Fibroblast of skin of abdomen (primary cell): ENCODE measurements around the gene GABRB1.

ENCODE experiments used
- DNase-seq: peaks from one replicate; pipeline ENCODE4 v3.0.0-alpha.2; 2013

The GABRB1 gene

DNA sequence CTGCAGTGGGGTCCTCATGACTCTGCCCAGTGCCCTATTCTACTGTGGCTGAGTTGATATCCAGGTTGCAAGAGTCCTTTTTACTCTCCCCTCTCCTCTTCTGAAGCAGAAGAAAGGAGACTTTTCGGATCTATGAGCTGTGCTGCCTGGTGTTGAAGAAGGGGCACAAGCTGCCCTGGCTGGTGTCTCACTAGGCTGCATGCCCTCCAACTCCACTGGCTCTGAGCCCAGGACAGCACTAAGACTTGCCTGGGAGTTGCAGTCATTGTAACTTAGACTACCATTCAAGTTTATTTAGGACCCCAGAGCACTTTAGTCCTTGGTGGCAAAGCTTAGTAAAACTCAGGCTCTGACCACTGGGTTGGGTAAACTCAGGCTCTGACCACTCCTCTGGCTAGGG is 89.4 kb downstream of the GABRB1 start:
- no peak for DNase-seq

DNA sequence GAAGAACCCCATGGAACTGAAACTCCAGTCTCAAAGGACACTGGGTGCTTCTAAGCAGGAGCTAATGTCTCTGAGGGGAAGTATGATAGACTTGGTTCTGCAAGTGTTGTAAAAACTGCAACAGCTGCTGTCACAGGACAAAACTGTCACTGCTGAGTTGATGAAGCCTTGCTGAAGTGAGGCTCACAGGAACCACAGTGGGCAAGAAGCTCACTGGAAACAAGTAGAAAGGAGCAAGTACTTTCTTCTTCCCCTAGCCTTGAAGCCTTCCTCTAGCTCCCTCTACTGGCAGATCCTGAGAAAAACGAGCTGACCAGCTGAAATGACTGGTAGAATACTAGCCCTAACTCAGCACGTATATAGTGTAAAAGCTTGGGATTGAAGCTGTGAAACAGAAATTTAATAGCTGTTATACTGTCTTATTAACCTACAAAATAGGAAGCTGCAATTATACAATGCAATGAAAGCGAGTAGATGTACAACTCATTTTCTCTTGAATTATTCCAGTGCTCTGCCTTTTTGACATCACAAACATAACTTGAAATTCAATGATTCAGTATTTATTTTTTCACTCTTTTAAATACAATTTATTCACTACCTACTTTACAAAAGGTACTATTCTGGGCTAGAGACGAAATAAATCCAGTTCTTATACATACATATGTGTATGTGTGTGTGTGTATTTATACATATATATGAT is 91.4 kb downstream of the GABRB1 start:
- peak; percentile 70 for DNase-seq

DNA sequence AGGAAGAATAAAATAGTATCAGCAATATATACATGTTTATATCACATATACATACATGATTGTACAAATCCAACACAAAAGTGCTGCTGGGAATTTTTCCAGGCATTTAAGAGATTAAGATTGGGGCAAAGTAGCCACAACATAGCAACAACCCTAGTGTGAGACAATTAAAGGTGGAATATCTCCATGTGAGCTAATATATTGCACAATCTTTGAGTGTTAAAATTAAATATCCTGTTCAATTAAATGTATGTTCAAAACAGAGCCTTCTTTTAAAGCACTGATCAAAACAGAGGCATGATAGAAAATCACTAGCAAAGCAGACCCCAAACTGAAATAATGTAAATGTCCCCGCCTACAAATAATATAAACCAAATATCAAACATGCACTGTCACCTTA is 97.6 kb downstream of the GABRB1 start:
- DNase-seq = no peak

DNA sequence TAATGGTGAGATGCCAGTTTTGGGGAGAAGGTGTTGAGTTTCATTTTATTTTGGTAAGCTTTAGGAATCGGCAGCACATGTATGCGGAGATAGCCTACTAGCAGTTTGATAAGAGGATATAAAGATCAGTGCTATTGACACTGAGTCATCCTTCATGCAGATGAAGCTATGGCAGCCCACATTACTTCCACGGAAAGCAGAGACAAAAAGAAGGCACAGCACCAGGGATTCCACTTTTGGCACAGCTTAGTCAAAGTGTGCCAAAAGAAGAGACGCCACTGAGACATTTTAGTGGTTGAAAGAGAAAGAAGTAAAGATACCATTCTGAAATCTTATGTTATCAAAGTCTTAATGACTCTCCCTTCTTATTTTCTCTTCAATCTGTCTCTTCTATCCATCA is 103.8 kb downstream of the GABRB1 start:
- DNase-seq = no peak

DNA sequence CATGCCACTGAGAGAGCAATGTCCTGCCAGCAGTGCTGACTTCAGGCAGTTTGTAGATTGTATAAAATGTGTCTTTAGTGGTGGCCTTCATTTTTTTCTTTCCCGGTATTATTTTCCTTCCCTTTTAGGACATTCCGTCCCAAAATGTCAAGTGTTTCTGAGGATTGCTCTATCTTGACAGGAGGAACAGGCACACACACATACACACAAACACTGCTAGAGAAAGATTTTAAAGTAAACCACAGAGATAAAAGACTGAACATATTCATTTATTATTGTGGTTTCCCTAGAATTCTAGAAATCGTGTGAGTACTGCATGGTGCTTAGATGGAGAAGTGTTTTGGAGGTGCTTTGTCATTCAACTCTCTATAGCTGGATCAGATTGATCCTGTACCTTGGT is 111.9 kb downstream of the GABRB1 start:
- DNase-seq = no peak

DNA sequence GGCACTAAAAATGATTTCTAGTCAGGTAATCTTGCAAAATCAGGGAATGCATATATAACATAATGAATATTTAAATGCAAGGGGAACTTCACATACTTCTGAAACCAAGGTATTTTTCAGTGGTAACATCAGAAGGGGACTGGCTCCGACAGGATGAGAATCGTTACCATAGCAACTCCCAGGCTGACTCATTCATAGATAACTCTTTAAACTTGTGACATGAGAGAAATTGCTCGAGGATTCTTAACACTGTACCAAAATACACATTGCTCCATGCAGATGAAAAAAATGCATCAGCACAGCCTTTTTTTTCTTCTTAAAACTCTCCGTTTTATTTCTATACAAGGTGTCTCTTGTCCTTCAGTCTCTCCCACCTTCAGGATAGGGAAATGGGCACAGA is 114.3 kb downstream of the GABRB1 start:
- DNase-seq = peak; percentile 79

DNA sequence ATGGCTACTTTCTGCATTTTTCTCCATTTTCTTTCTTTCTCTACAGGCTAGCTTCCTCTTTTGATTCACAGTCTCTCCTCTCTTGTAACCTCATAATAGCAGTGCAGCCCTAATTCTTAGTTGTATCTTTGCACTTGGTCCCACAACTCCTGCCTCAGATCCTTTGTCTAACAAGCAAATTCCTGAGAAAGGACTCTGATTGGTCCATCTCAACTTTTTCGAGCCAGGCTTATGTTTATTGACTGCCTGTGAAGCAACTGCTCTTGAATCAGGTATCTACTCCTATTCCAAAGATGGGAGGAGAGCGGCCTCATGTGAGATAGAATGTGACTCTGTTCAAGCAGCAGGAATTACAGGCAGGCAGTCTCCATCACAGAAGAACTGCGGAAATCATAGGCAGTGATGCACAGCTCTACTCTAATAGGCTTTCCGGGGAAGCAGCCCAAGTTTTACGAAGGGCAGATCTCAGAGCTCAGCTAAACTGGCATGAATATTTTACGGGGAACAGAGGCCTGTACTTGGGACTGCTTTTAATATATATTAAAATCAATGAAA is 123.5 kb downstream of the GABRB1 start:
- no peak for DNase-seq

DNA sequence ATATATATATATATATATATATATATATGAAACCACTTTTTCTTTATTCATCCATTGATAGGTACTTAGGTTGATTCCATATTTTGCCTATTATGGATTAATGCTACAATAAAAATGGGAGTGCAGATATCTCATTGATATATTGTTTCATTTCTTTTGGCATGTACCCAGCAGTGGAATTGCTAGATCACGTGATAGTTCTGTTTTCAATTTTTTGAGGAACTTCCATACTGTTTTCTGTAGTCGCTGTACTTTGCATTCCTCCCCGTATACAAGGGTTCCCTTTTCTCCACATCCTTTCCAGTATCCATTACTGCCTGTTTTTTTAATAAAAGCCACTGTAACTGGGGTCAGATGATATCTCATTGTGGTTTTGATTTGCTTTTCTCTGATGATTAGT is 124.6 kb downstream of the GABRB1 start:
- no peak for DNase-seq

DNA sequence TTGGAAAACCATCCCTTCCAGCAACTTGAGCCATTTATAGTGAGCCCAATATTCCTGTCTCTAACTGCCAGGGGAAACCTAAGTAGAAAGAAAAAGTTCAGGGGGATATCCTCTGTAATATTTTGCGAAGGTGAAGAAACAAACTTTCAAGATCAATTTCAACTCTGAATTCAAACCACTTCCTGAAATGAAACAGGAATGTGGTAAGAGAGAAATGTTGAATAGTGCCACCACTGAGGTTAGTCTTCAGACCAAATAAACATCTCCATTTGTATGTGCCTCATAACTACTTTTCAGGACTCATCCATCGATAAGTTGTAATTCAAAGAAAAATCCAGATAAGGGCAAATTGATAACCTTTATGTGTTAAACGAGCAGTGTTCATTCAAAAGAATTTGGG is 128.7 kb downstream of the GABRB1 start:
- no peak for DNase-seq

DNA sequence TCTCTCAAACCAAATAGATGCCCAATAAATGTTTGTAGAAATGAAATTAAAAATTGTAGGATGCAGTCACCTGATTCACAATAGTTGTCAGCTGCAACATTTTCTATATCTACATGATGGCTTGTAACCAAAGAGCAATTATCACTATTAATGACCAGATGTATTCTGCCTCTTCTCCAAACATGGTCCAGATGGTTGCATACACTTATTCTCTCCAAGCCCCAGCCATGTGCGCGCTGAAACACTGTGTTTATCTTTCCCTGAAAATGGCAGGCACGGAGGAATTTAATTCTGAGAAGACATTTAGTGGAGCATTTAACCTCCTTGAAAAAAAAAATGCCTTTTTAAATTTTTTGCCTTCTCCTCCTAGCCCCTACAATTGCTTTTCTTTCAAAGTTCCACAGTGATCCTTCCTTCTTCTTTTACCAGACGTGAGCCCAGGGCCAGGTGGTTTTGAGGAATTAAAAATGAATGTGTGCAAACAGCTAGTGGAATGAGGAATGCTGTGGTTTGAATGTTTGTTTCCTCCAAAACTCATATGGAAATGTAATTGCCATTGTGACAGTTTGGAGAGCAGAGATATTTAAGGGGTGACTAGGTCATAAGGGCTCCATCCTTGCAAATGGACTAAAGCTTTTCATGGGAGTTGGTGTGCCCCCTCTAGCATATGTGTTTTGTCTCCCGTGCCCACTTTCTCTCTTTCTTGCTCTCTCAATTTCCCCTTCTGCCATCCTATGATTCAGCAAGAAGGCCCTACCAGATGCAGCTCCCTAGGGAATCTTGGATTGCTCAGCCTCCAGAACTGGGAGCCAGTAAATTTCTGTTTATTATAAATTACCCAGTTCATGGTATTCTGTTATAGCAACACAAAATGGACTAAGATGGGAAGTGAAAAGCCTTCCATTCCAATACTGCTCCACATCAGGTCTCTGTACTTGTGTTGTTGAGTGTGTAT is 136.0 kb downstream of the GABRB1 start:
- DNase-seq = peak; percentile 23

DNA sequence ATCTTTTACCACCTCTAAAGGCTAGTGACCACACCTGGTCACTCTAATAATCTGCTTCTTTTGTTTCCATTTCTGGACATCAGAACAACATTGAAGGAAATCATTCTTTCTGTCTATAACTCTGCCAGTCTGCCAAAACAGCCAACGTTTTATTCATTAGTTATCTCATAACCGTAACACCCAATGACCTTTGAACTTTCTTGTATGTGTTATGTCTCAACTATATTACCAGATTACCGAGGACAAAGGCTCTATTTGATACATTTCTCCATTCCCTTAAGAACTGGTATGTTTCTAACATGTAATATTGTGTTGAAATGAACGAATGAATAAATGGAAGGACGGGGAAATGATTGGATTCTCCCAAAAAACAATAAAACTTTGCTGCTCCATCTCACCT is 152.7 kb downstream of the GABRB1 start:
- DNase-seq = no peak

DNA sequence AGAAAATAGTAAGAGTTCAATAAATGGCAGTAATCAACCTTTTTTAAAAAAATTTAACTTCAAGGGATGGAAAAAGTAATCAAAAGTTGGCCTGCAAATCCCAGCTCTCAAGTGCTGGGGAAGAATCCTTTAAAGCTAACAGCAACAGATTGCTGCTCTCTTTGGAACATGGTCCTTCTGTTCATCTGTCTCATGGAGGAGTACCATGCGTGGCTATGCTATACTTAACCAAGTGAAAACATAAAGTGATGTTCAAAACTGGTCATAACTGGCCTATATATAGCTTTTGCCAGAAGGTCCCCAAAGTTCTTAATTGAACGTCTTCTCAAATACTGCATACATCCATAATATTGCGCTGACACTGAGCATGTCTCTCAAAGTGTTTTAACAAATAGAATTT is 154.4 kb downstream of the GABRB1 start:
- no peak for DNase-seq

DNA sequence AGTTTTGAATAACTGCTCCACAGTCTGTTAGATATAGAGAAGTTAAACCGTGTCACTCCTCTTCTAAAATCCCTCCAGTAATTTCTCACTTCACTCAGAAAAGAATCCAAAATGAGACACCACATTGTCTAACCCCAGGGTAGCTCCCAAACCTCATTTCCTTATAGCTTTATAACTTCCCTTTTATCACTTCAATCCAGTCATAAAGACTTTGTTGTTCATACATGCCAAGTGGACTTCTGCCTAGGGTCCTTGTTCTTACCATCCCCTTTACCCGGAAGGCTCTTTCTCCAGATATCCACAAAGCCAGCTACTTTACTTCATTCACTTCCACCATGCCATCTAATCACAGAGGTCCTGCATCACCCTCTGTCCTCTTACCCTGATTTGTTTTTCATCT is 156.2 kb downstream of the GABRB1 start:
- no peak for DNase-seq

DNA sequence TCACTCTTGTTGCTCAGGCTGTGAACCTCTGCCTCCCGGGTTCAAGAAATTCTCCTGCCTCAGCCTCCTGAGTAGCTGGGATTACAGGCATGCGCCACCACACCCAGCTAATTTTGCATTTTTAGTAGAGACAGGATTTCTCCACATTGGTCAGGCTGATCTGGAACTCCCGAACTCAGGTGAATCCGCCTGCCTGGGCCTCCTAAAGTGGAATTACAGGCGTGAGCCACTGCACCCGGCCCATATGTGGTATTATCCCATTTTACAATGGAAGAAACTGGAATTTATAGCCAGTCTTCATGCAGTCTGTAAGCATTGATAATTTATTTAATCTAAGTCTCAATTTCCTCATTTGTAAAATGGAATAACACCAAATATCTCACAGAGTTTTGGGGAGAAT is 161.8 kb downstream of the GABRB1 start:
- no peak for DNase-seq

DNA sequence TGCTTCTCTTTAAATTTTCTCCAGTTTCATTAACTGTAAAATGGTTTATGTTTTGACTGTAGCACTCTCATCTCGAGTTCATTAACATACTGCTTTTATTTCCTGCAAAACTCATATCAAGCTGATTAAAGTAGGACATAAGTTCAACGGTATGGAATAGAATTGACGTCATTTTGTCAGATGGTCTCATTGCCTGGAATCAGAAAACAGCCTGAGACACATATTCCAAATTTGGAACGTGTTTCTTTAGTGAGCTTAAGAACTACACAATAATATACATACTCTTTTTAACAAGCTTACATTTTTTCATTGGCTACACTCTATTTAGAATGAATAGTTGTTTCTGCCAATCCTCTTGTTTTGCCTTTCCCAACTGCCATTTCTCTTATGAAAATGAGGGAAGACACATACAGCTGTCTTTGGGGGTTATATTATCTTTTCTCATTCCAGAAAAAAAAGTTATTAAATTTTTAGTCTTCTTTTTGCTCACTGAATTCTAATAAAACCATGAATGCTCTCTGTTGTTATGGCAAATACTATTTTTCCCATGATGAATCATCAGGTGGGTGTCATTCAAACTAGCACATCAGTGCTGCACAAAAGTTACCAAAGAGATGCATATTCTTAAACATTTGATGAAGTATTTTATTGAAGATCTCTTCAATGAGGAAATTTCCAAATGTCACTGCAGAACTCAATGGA is 162.8 kb downstream of the GABRB1 start:
- no peak for DNase-seq

DNA sequence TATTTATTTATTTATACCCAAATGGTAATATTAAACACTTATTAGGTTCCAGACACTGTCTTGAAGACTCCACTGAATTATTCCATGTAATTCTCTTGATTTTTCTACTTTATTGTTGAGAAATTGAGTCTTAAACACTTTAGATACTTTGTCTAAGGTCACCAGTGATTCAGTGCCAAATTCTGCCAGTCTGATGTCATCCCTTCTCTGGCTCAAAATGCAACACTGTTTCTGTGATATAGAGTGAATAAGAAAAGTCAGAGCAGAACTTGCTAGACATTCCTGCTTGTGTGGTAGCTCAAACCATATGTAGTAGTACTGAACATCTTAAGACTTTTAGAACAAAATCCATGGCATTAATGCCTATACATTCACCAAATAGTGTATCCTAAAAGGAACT is 164.3 kb downstream of the GABRB1 start:
- DNase-seq = no peak

DNA sequence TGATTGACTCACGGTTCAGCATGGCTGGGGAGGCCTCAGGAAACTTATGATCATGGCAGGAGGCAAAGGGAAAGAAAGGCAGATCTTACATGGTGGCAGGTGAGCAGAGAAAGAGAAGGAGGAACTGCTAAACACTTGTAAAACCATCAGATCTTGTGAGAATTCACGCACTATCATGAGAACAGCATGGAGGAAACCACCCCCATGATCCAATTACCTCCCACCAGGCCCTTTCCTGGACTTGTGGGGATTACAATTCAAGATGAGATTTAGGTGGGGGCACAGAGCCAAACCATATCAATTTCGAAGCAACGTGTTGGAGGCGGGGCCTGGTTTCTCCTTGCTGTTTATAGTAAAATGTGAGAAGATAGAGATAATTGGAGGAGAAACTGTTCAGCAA is 167.4 kb downstream of the GABRB1 start:
- DNase-seq = no peak

DNA sequence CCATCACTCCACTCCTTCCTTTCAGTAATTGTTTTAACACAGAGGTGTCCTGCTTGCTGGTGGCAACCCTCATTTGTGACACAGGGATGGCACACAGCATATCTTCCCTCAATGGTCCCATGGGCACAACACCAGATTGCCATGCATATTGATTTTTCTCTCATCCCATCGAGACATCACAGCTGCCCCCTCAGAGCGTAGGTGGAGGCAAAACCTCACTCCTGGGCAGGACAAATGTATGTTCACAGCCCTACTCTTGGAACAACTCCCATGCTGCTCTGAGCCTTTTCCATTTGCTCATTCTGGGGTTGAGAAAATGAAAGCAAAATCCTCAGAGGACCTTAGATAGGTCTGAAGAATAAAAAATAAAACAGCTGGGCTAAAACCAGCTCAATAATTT is 172.2 kb downstream of the GABRB1 start:
- DNase-seq = no peak

DNA sequence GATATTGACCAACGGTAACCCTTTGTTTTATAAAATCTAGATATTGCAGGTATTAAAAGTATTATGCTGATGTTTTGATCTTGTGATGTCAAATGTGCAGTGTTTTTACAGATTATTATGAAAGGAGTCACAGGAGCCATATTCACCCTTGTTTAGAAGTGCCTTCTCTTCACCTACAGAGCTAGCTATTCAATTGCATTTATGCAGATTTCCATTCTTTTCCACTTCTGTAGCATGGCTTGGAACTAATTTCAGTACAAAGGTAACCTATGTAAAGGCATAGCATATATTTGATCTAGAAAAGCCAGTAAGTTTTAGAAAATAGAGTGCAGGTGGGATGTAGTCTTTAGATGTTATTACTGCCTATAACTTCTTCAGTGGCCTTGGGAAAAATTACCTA is 176.2 kb downstream of the GABRB1 start:
- no peak for DNase-seq

DNA sequence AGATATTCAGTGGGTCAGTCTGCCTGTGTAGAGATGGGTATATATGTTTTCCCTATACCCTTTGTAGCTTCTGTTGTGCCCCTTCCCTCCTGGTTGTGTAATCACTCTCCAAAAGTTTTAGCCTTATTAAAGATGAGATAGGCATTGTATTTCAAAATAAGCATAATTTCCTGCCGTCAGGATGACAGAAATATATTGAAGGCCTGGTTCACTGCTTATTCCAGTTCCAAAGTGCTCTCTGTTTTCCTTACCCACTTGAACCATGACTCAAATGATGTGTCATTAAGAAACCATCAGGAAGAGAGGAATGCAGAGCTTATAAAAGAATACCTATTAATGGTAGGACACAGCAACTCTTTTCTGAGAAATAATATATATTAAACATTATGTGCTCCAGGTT is 178.5 kb downstream of the GABRB1 start:
- peak; percentile 87 for DNase-seq

DNA sequence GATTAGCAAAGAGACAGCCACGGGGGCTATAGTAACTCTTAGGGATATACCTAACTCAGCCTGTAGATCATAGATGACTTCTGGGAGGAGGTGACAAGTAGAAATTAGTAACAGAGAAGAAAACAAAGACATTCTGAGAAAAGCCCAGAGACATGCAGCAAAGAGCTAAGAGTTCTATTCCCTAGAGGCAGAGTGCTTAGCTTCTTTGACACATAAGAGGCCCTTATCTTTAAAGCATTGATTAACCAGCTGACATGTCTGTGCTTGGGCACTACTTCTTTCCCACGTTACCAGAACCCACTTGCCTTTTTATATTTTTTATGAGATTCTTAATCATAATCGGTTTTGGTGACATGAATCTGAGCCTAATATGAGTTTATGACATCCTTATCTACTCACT is 179.5 kb downstream of the GABRB1 start:
- DNase-seq = no peak

DNA sequence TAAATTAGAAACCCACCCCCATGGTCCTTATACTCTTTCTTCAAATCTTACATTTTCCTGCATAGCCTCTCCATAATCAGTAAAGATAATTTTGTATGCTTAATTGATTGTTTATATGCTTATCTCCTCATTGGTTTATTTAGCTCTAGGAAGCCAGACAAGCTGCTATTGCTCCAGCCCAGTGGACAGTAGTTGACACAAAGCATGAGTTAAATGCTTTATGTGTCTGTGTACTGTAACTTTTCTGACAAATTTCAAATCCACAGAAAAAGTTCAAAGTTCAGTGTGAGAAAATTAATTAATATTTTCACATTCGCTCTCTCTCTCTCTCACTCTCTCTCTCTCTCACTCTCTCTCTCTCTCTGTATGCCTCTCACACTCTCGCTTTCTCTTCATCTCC is 181.7 kb downstream of the GABRB1 start:
- no peak for DNase-seq

DNA sequence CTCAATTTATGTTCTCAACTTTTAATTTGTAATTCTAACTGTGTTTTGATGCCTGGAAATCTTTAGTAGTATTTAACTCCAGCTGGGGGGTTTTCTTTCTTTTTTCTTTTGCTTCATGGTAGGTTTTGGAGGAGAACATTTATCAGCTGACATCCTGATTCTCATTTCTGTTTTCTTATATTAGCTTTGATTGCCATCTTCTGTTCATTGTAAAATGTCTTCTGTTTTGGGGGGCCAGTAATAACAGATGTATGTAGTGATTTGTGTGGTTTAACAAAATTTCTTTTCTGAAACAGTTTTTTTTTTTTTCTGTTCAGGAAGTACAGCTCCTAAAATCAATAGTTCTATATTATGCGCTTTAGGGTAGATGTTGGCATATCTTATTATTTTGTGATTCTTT is 182.2 kb downstream of the GABRB1 start:
- DNase-seq = peak; percentile 14
